HG03565 (cell line): ENCODE data around the gene AP1S3.

Experiments used
- ATAC-seq: cut with Tn5 transposase; IDR thresholded peaks from one replicate; pipeline ENCODE4 v1.9.1; 2021; ENCODE audit warnings: mild to moderate bottlenecking, moderate library complexity; ENCODE audit not compliant: unreplicated experiment

AP1S3 gene

DNA sequence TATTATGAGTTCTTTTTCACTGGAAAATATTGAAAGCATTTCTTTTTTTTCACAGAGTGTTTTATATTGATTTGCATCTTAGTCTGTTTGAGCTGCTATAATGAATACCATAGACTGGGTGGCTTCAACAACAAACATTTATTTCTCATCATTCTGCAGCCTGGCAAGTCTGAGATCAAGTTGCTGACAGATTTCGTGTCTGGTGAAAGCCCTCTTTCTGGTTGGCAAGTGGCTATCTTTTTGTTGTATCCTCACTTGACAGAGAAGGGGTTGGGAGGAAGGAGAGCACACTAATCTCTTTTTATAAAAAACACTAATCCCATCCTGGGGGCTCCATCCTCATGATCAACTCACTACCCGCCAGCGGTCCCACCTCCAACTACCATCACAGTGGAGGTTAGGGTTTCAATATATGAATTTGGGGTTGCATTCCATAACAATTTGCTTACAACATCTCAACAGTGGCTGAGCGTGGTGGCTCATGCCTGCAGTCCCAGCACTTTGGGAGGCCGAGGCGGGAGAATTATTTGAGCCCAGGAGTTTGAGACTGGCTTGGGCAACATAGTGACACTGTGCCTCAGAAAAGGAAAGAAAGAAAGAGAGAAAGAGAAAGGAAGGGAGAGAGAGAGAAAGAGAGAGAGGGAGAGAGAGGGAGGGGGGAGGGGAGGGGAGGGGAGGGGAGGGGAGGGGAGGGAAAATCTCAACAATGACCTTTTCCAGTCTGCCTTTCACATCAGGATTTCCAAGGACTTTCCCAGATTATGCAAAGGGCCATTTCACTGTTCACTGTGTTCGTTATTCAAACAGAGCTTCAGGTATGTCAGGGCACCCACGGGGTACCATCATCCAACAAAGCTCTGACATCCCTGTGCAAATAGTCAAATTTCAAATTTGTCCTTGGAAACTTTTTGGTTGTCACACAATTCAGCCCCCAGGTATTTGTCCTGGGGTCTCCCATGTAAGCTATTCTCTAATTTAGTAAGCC, 111.1 kb downstream of the AP1S3 start:
- no peak for ATAC-seq

DNA sequence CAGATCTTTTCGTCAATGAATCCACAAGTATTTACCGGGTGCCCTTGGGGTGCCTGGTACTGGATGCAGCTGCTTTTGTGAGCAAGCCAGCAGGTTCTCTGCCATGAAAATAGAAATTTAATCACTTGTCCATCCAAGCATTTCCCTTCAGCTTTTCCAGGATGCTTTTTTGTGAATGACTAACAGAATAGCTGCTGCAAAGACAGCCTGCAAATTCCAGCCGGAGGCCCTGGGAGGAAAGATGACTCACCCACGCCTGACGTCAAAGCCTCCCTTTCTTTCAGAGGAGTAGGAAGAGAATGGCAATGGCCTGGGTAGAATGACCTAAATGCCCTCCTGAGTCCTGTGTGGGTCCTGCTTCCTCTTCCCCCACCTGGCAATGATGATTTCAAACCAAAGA, 111.9 kb downstream of the AP1S3 start:
- ATAC-seq, result no peak

DNA sequence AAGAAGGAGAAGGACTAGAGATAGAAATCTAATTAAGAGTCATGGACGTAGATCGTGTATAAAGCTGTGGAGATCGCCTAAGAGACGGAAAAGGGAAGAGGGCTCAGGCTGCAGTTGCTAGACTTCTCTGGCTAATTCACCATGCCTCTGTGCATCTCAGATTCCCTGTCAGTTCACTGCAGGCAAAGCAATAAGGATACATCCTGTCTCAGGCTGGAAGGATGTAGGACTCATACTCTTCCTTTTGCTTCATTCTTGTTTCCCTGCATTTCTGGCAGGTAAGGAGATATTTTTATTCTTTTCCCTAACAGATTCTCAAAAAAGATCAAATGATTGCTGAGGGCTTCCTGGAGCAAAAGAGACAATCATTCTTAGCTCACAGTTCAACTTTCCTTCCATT, 112.5 kb downstream of the AP1S3 start:
- ATAC-seq, result no peak

DNA sequence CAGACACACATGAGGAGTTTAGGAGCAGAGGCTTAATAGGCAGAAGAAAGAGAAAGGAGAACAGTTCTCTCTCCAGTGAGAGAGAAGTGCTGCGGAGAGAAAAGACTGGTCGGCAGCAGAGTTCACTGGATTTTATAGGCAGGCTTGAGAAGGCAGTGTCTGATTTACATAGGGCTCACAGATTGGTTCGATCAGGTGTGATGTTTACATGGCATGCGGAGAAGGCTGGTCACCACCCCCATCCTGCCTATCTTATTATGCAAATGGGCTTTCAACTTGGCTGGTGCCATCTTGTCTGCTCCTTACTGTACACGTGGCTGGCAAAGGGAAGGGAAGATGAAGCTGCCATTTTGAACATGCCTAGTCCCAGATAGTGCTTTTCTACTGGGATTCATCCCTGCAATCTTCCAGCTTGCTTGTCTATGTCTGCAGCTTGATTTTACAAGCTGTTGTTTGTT, 113.4 kb downstream of the AP1S3 start:
- no peak for ATAC-seq

DNA sequence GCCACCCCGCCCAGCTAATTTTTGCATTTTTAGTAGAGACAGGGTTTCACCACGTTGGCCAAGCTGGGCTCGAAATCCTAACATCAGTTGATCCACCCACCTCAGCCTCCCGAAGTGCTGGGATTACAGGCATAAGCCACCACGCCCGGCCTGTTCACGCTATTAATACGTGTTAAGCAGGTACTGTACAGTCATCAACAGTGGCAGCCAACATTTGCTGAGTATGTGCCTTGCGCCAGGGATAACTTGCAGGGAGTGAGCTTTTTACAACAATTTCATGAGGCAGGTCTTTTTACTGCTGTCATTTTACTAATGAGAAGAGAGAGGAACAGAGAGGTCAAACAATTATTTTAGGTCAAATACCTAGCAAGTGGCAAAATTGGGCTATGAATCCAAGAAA, 115.2 kb downstream of the AP1S3 start:
- no peak for ATAC-seq

DNA sequence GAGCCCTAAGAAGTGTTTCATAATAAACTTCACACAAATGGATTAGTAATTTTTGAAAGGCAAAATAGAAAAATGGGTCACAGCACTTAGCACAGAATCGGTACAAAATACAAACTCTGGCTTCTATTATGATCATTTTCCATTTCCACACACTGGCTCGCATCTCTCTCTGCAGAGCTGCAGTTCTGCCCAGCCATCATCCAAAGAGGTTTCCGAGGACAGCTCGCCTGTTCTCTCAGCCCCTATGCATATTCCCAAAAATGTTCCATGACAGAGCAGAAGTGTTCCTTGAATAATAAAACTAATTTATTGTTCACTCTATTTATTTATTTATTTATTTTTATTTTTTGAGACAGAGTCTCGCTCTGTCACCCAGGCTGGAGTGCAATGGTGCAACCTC, 115.6 kb downstream of the AP1S3 start:
- no peak for ATAC-seq

DNA sequence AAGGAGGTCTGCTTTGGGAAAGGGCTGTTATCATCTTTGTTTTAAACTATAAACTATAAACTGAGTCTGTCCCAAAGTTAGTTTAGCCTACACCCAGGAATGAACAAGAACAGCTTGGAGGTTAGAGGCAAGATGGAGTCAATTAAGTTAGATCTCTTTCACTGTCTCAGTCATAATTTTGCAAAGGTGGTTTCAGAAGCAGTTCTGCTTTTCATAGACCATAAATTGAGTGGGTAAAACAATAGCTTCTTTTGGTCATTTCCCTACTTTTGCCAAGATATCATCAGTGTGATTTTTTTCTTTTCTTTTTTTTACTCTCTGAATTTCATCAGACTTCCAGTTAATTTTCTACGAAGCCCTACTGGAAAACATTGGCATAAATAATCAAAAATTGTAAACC, 117.0 kb downstream of the AP1S3 start:
- peak; percentile 61 for ATAC-seq

DNA sequence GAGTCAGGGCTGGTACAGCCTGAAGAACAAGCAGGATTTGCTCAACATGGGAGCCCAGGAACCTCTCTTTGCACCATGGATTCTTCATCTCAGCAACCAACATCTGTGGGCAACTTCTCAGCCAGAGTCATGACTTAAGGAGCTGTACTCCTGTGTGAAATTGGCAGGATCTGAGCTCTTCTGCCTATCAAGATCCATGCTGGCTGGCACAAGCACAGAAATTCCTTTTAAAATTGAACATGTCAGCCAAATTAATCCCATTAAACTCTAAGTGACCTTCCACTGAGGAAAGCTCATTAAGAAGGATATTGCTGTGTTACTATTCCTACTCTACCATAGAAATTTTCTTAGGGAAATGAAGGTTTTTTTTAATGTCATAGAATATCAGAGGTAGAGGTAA, 124.7 kb downstream of the AP1S3 start:
- ATAC-seq, result no peak

DNA sequence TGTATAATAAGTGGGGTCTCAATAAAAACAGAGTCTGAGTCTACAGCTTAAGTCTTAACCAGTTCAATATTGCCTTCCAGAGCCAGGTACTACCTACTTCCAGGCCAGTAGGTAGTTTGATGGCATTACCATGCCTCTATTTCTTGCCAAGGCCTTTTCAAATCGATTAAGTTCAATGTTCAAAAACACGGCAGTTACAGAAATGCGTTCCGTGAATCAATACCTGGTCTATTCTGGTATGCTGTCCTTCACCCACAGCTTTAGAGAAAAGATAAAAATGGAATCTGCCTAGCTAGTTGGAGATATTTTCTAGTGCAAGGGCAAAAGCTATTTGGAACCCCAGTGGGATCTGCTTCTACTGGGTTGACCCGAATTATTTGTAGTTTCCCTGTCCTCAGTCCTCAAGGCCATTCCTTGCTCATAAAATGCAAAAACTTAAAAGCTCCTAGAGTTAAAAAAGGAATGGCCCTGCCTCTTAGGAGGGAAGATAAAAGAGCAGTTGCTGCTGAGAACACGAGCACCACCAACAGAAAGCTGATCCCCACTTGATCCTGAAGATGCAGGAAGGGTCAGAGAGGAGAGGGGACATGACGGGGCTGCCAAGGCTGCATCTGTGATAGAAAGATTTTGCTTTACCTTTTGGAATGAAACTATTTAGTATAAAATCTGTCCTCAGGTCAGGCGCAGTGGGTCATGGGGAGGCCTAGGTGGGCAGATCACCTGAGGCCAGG, 125.6 kb downstream of the AP1S3 start:
- no peak for ATAC-seq
